Measurements from ENCODE around the gene FAM237A.

The FAM237A gene

GRCh38 chr2:206611191-206611590 is 31.1 kb upstream of the FAM237A start:
- Histone ChIP-seq H3K18ac (ENCODE audit: low read length) (no peak overlapping the region), H3K36me3 (replicated peaks in 1 of 2; ENCODE audit: control insufficient read depth in 2 of 2, insufficient read depth in 2 of 2, low read length in 2 of 2) (peaks cover 0 to 3% of the 10 kb centered on the region in 2 donors), H3K4ac (ENCODE audit: low read length) (no peak overlapping the region), H2AFZ (ENCODE audit: low read length) (no peak overlapping the region), H3K4me3 (ENCODE audit: low read length in 2 of 2) (no peak overlapping the region), H3K79me1 (ENCODE audit: low read depth, low read length) (no peaks in the 10 kb centered on the region), H3K27ac (replicated peaks; ENCODE audit: low read length) (no peak overlapping the region), H2BK15ac (ENCODE audit: low read length) (no peak overlapping the region), H4K91ac (ENCODE audit: low read depth, low read length, poor library complexity) (no peak overlapping the region), H4K8ac (ENCODE audit: low read depth, low read length) (no peak overlapping the region), H3K4me2 (ENCODE audit: insufficient read depth, low read length, poor library complexity, severe bottlenecking) (no peak overlapping the region), H3K9me3 (replicated peaks in 1 of 2; ENCODE audit: control insufficient read depth in 2 of 2, insufficient read depth in 1 of 2, low read depth in 1 of 2, low read length in 2 of 2) (peaks cover 0 to 8% of the 10 kb centered on the region in 2 donors), H2BK5ac (ENCODE audit: low read length) (no peak overlapping the region), H2BK120ac (ENCODE audit: low read depth, low read length) (no peak overlapping the region), H3K4me1 (ENCODE audit: control insufficient read depth in 2 of 2, insufficient read depth in 1 of 2, low read depth in 1 of 2, low read length in 2 of 2) (peaks cover 2 to 3% of the 10 kb centered on the region in 2 donors), H3K14ac (ENCODE audit: low read length) (no peak overlapping the region), H3K9ac (ENCODE audit: low read depth, low read length, poor library complexity) (no peak overlapping the region), H2AK5ac (ENCODE audit: low read depth, low read length) (no peak overlapping the region), H2BK12ac (ENCODE audit: low read length) (no peak overlapping the region), H3K23ac (ENCODE audit: low read depth, low read length, poor library complexity) (no peak overlapping the region), H3K27me3 (ENCODE audit: control insufficient read depth in 3 of 3, insufficient read depth in 3 of 3, low read depth in 1 of 3, low read length in 3 of 3) (no peaks in the 10 kb centered on the region)
- no peak for DNase-seq (ENCODE audit: low spot score)
- no CpG with 5 or more reads among the region's 6 CpGs for WGBS, 2 donors (ENCODE audit: extremely low coverage in 2 of 2, insufficient read length in 2 of 2, insufficient replicate concordance in 1 of 2)

DNA sequence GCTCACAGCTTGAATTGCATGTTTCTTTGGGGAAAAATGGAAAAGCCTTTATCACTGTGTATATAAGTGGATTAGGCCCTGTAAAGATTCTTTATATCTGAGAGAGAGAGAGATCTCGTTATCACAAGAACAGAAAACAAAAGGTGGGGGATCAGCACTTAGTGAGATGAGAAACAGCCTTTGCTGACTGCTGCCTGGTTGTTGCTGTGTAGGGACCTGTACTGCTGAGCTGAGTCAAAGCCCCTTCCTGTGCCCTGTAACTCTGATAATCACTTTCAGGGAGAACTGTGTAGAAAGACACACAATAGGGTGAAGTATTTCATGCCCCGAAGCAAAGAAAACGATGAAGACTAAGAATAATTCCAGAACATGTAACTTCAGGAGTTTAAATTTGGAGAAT is 30.6 kb upstream of the FAM237A start:
- Histone ChIP-seq H2AFZ (ENCODE audit: low read length) (no peak overlapping the region), H3K14ac (ENCODE audit: low read length) (no peak overlapping the region), H3K4ac (ENCODE audit: low read length) (no peak overlapping the region), H2AK5ac (ENCODE audit: low read depth, low read length) (no peak overlapping the region), H3K9ac (ENCODE audit: low read depth, low read length, poor library complexity) (no peak overlapping the region), H3K4me1 (ENCODE audit: control insufficient read depth in 2 of 2, insufficient read depth in 1 of 2, low read depth in 1 of 2, low read length in 2 of 2) (peaks cover 2 to 3% of the 10 kb centered on the region in 2 donors), H3K27ac (replicated peaks; ENCODE audit: low read length) (peak overlapping the region; percentile 17), H3K4me2 (ENCODE audit: insufficient read depth, low read length, poor library complexity, severe bottlenecking) (no peak overlapping the region), H4K91ac (ENCODE audit: low read depth, low read length, poor library complexity) (no peak overlapping the region), H3K9me3 (replicated peaks in 1 of 2; ENCODE audit: control insufficient read depth in 2 of 2, insufficient read depth in 1 of 2, low read depth in 1 of 2, low read length in 2 of 2) (peaks cover 0 to 8% of the 10 kb centered on the region in 2 donors), H4K8ac (ENCODE audit: low read depth, low read length) (no peak overlapping the region), H3K18ac (ENCODE audit: low read length) (no peak overlapping the region), H3K79me1 (ENCODE audit: low read depth, low read length) (no peaks in the 10 kb centered on the region), H3K23ac (ENCODE audit: low read depth, low read length, poor library complexity) (no peak overlapping the region), H3K27me3 (ENCODE audit: control insufficient read depth in 3 of 3, insufficient read depth in 3 of 3, low read depth in 1 of 3, low read length in 3 of 3) (no peaks in the 10 kb centered on the region), H2BK15ac (ENCODE audit: low read length) (no peak overlapping the region), H2BK120ac (ENCODE audit: low read depth, low read length) (no peak overlapping the region), H3K4me3 (ENCODE audit: low read length in 2 of 2) (no peak overlapping the region), H3K36me3 (replicated peaks in 1 of 2; ENCODE audit: control insufficient read depth in 2 of 2, insufficient read depth in 2 of 2, low read length in 2 of 2) (peaks cover 0 to 3% of the 10 kb centered on the region in 2 donors), H2BK5ac (ENCODE audit: low read length) (no peak overlapping the region), H2BK12ac (ENCODE audit: low read length) (no peak overlapping the region)
- no CpG with 5 or more reads among the region's 3 CpGs for WGBS, 2 donors (ENCODE audit: extremely low coverage in 2 of 2, insufficient read length in 2 of 2, insufficient replicate concordance in 1 of 2)
- no peak for DNase-seq (ENCODE audit: low spot score)

GRCh38 chr2:206614811-206615210 is 27.5 kb upstream of the FAM237A start:
- DNase-seq (ENCODE audit: low spot score), result no peak
- H3K18ac ChIP-seq (ENCODE audit: low read length), result no peak overlapping the region
- H3K9me3 ChIP-seq (replicated peaks in 1 of 2; ENCODE audit: control insufficient read depth in 2 of 2, insufficient read depth in 1 of 2, low read depth in 1 of 2, low read length in 2 of 2), result peaks cover 0 to 8% of the 10 kb centered on the region in 2 donors
- no peak overlapping the region for H4K8ac ChIP-seq (ENCODE audit: low read depth, low read length)
- no peak overlapping the region for H3K4me2 ChIP-seq (ENCODE audit: insufficient read depth, low read length, poor library complexity, severe bottlenecking)
- no peak overlapping the region for H4K91ac ChIP-seq (ENCODE audit: low read depth, low read length, poor library complexity)
- no peak overlapping the region for H3K27ac ChIP-seq (replicated peaks; ENCODE audit: low read length)
- H2AK5ac ChIP-seq (ENCODE audit: low read depth, low read length), result no peak overlapping the region
- H3K27me3 ChIP-seq (ENCODE audit: control insufficient read depth in 3 of 3, insufficient read depth in 3 of 3, low read depth in 1 of 3, low read length in 3 of 3), result no peaks in the 10 kb centered on the region
- no peak overlapping the region for H3K23ac ChIP-seq (ENCODE audit: low read depth, low read length, poor library complexity)
- no peak overlapping the region for H3K4me3 ChIP-seq (ENCODE audit: low read length in 2 of 2)
- H2BK5ac ChIP-seq (ENCODE audit: low read length), result no peak overlapping the region
- no peak overlapping the region for H3K9ac ChIP-seq (ENCODE audit: low read depth, low read length, poor library complexity)
- H3K14ac ChIP-seq (ENCODE audit: low read length), result no peak overlapping the region
- H2BK12ac ChIP-seq (ENCODE audit: low read length), result no peak overlapping the region
- no peak overlapping the region for H2AFZ ChIP-seq (ENCODE audit: low read length)
- peaks cover 7 to 8% of the 10 kb centered on the region in 2 donors for H3K4me1 ChIP-seq (ENCODE audit: control insufficient read depth in 2 of 2, insufficient read depth in 1 of 2, low read depth in 1 of 2, low read length in 2 of 2)
- H3K36me3 ChIP-seq (replicated peaks in 1 of 2; ENCODE audit: control insufficient read depth in 2 of 2, insufficient read depth in 2 of 2, low read length in 2 of 2), result peaks cover 0 to 3% of the 10 kb centered on the region in 2 donors
- no peak overlapping the region for H2BK120ac ChIP-seq (ENCODE audit: low read depth, low read length)
- no CpG with 5 or more reads among the region's 6 CpGs for WGBS, 2 donors (ENCODE audit: extremely low coverage in 2 of 2, insufficient read length in 2 of 2, insufficient replicate concordance in 1 of 2)
- H3K79me1 ChIP-seq (ENCODE audit: low read depth, low read length), result no peaks in the 10 kb centered on the region
- no peak overlapping the region for H2BK15ac ChIP-seq (ENCODE audit: low read length)
- H3K4ac ChIP-seq (ENCODE audit: low read length), result no peak overlapping the region

- H2AK5ac ChIP-seq (ENCODE audit: low read depth, low read length), result no peak overlapping the region
- H3K9me3 ChIP-seq (replicated peaks in 1 of 2; ENCODE audit: control insufficient read depth in 2 of 2, insufficient read depth in 1 of 2, low read depth in 1 of 2, low read length in 2 of 2), result peaks cover 0 to 8% of the 10 kb centered on the region in 2 donors
- no peak overlapping the region for H3K4me2 ChIP-seq (ENCODE audit: insufficient read depth, low read length, poor library complexity, severe bottlenecking)
- H3K4me1 ChIP-seq (ENCODE audit: control insufficient read depth in 2 of 2, insufficient read depth in 1 of 2, low read depth in 1 of 2, low read length in 2 of 2), result peaks cover 7 to 8% of the 10 kb centered on the region in 2 donors
- no peak overlapping the region for H3K9ac ChIP-seq (ENCODE audit: low read depth, low read length, poor library complexity)
- no peak overlapping the region for H3K4me3 ChIP-seq (ENCODE audit: low read length in 2 of 2)
- no peak for DNase-seq (ENCODE audit: low spot score)
- H3K18ac ChIP-seq (ENCODE audit: low read length), result no peak overlapping the region
- H2BK15ac ChIP-seq (ENCODE audit: low read length), result no peak overlapping the region
- H2BK5ac ChIP-seq (ENCODE audit: low read length), result no peak overlapping the region
- no peak overlapping the region for H3K4ac ChIP-seq (ENCODE audit: low read length)
- no CpG with 5 or more reads among the region's 7 CpGs for WGBS, 2 donors (ENCODE audit: extremely low coverage in 2 of 2, insufficient read length in 2 of 2, insufficient replicate concordance in 1 of 2)
- H3K27me3 ChIP-seq (ENCODE audit: control insufficient read depth in 3 of 3, insufficient read depth in 3 of 3, low read depth in 1 of 3, low read length in 3 of 3), result no peaks in the 10 kb centered on the region
- no peak overlapping the region for H4K91ac ChIP-seq (ENCODE audit: low read depth, low read length, poor library complexity)
- no peak overlapping the region for H3K14ac ChIP-seq (ENCODE audit: low read length)
- H3K27ac ChIP-seq (replicated peaks; ENCODE audit: low read length), result no peak overlapping the region
- H3K36me3 ChIP-seq (replicated peaks in 1 of 2; ENCODE audit: control insufficient read depth in 2 of 2, insufficient read depth in 2 of 2, low read length in 2 of 2), result peaks cover 0 to 3% of the 10 kb centered on the region in 2 donors
- no peak overlapping the region for H4K8ac ChIP-seq (ENCODE audit: low read depth, low read length)
- H2BK12ac ChIP-seq (ENCODE audit: low read length), result no peak overlapping the region
- no peak overlapping the region for H2AFZ ChIP-seq (ENCODE audit: low read length)
- no peaks in the 10 kb centered on the region for H3K79me1 ChIP-seq (ENCODE audit: low read depth, low read length)
- no peak overlapping the region for H2BK120ac ChIP-seq (ENCODE audit: low read depth, low read length)
- H3K23ac ChIP-seq (ENCODE audit: low read depth, low read length, poor library complexity), result no peak overlapping the region
Measured at GRCh38 chr2:206615417-206616089, 26.7 kb upstream of the FAM237A start.
